ENCODE data around the gene HDAC11. TPM values are rescaled to one million over a fixed set of nuclear protein-coding genes. Genes with fewer than 3 reads are reported as not detected.

HDAC11 gene, protein sequence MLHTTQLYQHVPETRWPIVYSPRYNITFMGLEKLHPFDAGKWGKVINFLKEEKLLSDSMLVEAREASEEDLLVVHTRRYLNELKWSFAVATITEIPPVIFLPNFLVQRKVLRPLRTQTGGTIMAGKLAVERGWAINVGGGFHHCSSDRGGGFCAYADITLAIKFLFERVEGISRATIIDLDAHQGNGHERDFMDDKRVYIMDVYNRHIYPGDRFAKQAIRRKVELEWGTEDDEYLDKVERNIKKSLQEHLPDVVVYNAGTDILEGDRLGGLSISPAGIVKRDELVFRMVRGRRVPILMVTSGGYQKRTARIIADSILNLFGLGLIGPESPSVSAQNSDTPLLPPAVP
- total RNA-seq = 6.5 and 10.7 TPM in 2 replicates

DNA sequence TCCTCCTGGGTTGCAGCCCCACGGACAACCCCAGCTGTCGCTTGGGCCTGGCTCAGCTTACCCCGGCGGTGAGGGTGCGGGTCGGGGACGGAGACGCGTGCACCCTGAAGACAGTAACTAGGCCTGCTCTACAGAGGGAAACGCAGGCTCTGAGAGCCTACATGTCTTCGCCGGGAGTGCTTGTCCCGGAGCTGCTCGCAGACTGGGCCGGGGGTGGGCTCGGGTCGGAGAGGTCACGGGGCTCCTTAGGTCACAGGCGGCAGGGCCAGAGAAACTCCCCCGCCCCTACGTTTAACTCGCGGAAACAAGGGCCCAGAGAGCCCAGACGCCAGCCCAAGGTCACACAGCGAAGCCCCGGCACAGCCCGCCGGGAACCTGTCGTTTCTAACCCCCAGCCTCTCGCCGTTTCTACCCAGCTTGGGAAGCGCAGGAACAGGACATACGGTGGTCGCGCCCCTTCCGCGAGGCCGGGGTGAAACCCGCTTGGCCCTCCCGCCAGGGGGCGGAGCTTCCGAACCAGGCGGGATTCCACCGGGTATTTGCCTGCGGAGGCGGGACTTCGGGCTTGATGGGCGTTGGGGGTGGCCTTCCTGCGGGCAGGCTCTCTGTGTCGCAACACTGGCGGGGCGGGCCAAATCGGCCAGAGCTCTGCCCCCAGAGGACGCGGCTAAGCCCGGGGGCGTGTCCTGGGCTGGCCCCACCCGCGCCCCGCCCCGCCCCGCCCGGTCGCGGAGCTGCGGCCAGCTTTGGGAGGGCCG is at the start of gene HDAC11:
Gene HDAC11 (plus strand): TSS at position 725 of the 758 bp plus-strand sequence. CDS start 42 bp downstream, outside the sequence.

DNA sequence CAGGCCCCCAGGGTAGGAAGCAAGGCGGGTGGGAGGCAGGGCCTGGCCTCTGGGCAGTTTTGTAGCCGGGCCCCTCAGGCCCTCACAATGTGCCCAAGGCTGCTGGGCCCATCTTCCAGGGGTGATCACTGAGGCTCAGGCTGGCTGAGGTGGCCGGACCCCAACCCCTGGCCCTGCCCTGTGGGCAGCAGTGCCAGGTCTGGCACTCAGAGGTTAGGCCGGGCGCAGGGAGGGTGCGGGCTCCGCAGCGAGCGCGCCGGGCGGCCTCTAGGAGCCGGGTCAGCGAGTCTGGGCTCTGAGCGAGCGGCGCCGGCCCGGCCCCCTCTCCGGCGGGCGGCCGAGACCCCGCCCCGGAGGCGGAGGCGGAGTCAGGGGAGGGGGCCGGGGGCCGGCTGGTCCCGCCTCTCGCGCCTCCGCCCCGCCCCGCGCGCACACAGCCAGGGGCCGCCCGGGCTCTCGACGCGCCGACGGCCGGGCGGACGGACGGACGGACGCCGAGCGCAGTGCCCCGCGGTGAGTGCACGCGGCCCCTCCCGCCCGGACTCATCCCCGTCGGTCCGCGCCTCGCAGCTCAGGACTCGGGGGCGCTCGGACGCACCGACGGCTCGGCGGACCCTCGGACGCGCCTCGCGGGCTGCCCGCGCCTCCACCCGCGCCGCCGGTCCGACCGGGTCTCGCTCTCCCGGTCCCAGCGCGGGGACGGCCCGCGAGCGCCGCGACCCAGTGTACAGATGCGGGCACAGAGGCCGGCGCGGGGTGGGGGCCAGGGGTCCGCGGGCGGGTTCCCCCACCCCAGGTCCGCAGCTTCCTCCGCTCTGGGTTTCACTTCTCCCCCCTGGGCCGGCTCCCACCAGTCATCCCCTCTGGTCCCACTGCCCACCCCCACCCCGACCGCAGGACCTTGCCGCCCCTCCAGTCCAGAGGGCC is 68.9 kb downstream of the HDAC11 start, which contains the start of gene FBLN2:
Gene FBLN2 (plus strand): TSS at position 430 of the 927 bp plus-strand sequence. CDS start 21,231 bp downstream, outside the sequence.

Other genes with a start within 250 kb of the HDAC11 start
- gene NUP210, start 60.0 kb upstream of the HDAC11 start, total RNA-seq = 0.16 and 7.9 TPM in 2 replicates
- 1.6 and 13.8 TPM in 2 replicates for gene FBLN2, start 68.8 kb downstream of the HDAC11 start, total RNA-seq

Measured in bladder microvascular endothelial cell (primary cell).